H9 (cell line): Measurements from ENCODE around the gene GAB3. TPM values are rescaled to one million over a fixed set of nuclear protein-coding genes. Genes with fewer than 3 reads are reported as not detected.

Experiments used
- DNase-seq: peaks from one replicate; pipeline ENCODE4 v3.0.0-alpha.2; 2017
- H2AFZ ChIP-seq: one replicate; pipeline ENCODE4 v1.6.1; 2013; ENCODE audit warnings: mild to moderate bottlenecking, low read length, control low read depth, moderate library complexity
- H2AK5ac ChIP-seq: 2 replicates; pipeline ENCODE4 v1.6.1; 2013; ENCODE audit warnings: low read length, control low read depth, mixed read lengths; ENCODE audit not compliant: insufficient read length
- H2BK120ac ChIP-seq: one replicate; pipeline ENCODE4 v1.6.1; 2013; ENCODE audit warnings: low read depth, mild to moderate bottlenecking, low read length, control low read depth, inconsistent platforms; ENCODE audit not compliant: poor library complexity, severe bottlenecking
- H2BK12ac ChIP-seq: 2 replicates; pipeline ENCODE4 v1.6.1; 2013; ENCODE audit warnings: low read length, control low read depth, mixed read lengths, low read depth; ENCODE audit not compliant: insufficient read length
- H2BK15ac ChIP-seq: 2 replicates; pipeline ENCODE4 v1.6.1; 2013; ENCODE audit warnings: low read depth, low read length, control low read depth
- H2BK20ac ChIP-seq: one replicate; pipeline ENCODE4 v1.6.1; 2013; ENCODE audit warnings: low read depth, mild to moderate bottlenecking, low read length, control low read depth, inconsistent platforms; ENCODE audit not compliant: poor library complexity, severe bottlenecking
- H2BK5ac ChIP-seq: 2 replicates; pipeline ENCODE4 v1.6.1; 2013; ENCODE audit warnings: low read length, control low read depth, mixed read lengths; ENCODE audit not compliant: insufficient read length
- H3K14ac ChIP-seq: 2 replicates; pipeline ENCODE4 v1.6.1; 2013; ENCODE audit warnings: low read length, control low read depth; ENCODE audit not compliant: insufficient read depth
- H3K18ac ChIP-seq: 2 replicates; pipeline ENCODE4 v1.6.1; 2013; ENCODE audit warnings: low read depth, mild to moderate bottlenecking, mixed read lengths, low read length, control low read depth; ENCODE audit not compliant: insufficient read length
- H3K23ac ChIP-seq: 2 replicates; pipeline ENCODE4 v1.6.1; 2013; ENCODE audit warnings: low read length, control low read depth, mixed read lengths, low read depth; ENCODE audit not compliant: insufficient read length
- H3K23me2 ChIP-seq: 2 replicates; pipeline ENCODE4 v1.6.1; 2013; ENCODE audit warnings: low read depth, mild to moderate bottlenecking, mixed read lengths, low read length, control low read depth; ENCODE audit not compliant: insufficient read length, poor library complexity, severe bottlenecking
- H3K27ac ChIP-seq: 2 replicates; pipeline ENCODE4 v1.5.1; 2013; ENCODE audit warnings: low read length, control low read depth, mixed read lengths, low read depth; ENCODE audit not compliant: insufficient read length
- H3K27me3 ChIP-seq: 2 replicates; pipeline ENCODE4 v1.6.1; 2013; ENCODE audit warnings: low read length, control low read depth, inconsistent platforms; ENCODE audit not compliant: insufficient read depth
- H3K4ac ChIP-seq: 2 replicates; pipeline ENCODE4 v1.6.1; 2013; ENCODE audit warnings: low read depth, mild to moderate bottlenecking, control low read depth, inconsistent platforms, low read length, moderate library complexity
- H3K4me1 ChIP-seq: 2 replicates; pipeline ENCODE4 v1.6.1; 2013; ENCODE audit warnings: low read length, control low read depth, inconsistent platforms; ENCODE audit not compliant: insufficient read depth
- H3K4me2 ChIP-seq: 2 replicates; pipeline ENCODE4 v1.6.1; 2013; ENCODE audit warnings: low read length, control low read depth, mixed read lengths; ENCODE audit not compliant: insufficient read length, insufficient read depth
- H3K56ac ChIP-seq: 2 replicates; pipeline ENCODE4 v1.6.1; 2013; ENCODE audit warnings: low read depth, mild to moderate bottlenecking, mixed read lengths, low read length, control low read depth; ENCODE audit not compliant: insufficient read length
- H3K79me1 ChIP-seq: 2 replicates; pipeline ENCODE4 v1.6.1; 2013; ENCODE audit warnings: low read depth, mild to moderate bottlenecking, moderate library complexity, low read length, control low read depth, inconsistent platforms; ENCODE audit not compliant: insufficient read depth, poor library complexity, severe bottlenecking
- H3K79me2 ChIP-seq: 2 replicates; pipeline ENCODE4 v1.6.1; 2013; ENCODE audit warnings: low read length, control low read depth, inconsistent platforms; ENCODE audit not compliant: insufficient read depth
- H3K9ac ChIP-seq: 2 replicates; pipeline ENCODE4 v1.6.1; 2013; ENCODE audit warnings: low read length, control low read depth, mixed read lengths; ENCODE audit not compliant: insufficient read length; ENCODE audit errors: extremely low read depth
- H3K9me3 ChIP-seq: one replicate; pipeline ENCODE4 v1.6.1; 2013; ENCODE audit warnings: low read depth, low read length, inconsistent platforms; ENCODE audit not compliant: control insufficient read depth
- H3T11ph ChIP-seq: one replicate; pipeline ENCODE4 v1.6.1; 2013; ENCODE audit warnings: mild to moderate bottlenecking, low read length, control low read depth, inconsistent platforms
- H4K20me1 ChIP-seq: one replicate; pipeline ENCODE4 v1.6.1; 2013; ENCODE audit not compliant: control insufficient read depth, insufficient read length, insufficient read depth
- H4K5ac ChIP-seq: 2 replicates; pipeline ENCODE4 v1.6.1; 2013; ENCODE audit warnings: low read depth, mild to moderate bottlenecking, mixed read lengths, low read length, control low read depth; ENCODE audit not compliant: insufficient read length
- H4K8ac ChIP-seq: replicated peaks from 2 replicates; pipeline ENCODE4 v1.6.1; 2013; ENCODE audit warnings: low read length, control low read depth, mixed read lengths, low read depth; ENCODE audit not compliant: insufficient read length
- H4K91ac ChIP-seq: 2 replicates; pipeline ENCODE4 v1.6.1; 2013; ENCODE audit warnings: low read depth, mild to moderate bottlenecking, moderate library complexity, mixed read lengths, low read length, control low read depth; ENCODE audit not compliant: insufficient read length
- H3K27ac Mint-ChIP-seq, 3 experiments: 2 replicates in 2 of 3; 3 replicates in 1 of 3; pipeline ENCODE4 v1.8.0; 2020 to 2021; ENCODE audit warnings: mixed read lengths in 3 of 3, mild to moderate bottlenecking in 1 of 3, moderate library complexity in 1 of 3
- H3K27me3 Mint-ChIP-seq: 2 replicates; pipeline ENCODE4 v1.8.0; 2021; ENCODE audit warnings: low read depth, mild to moderate bottlenecking, moderate library complexity, mixed read lengths
- H3K36me3 Mint-ChIP-seq, 3 experiments: 2 replicates in 2 of 3; 3 replicates in 1 of 3; pipeline ENCODE4 v1.8.0; 2020 to 2021; ENCODE audit warnings: low read depth in 3 of 3, mixed read lengths in 3 of 3; ENCODE audit not compliant: insufficient read depth in 1 of 3
- H3K4me1 Mint-ChIP-seq, 2 experiments: 2 replicates each; pipeline ENCODE4 v1.8.0; 2020; ENCODE audit warnings: mixed read lengths in 2 of 2
- H3K4me3 Mint-ChIP-seq, 2 experiments: 2 replicates in 1 of 2; 3 replicates in 1 of 2; pipeline ENCODE4 v1.8.0; 2020 to 2021; ENCODE audit warnings: mild to moderate bottlenecking in 2 of 2, mixed read lengths in 2 of 2, moderate library complexity in 1 of 2
- H3K9me3 Mint-ChIP-seq, 2 experiments: 2 replicates in 1 of 2; 3 replicates in 1 of 2; pipeline ENCODE4 v1.8.0; 2020; ENCODE audit warnings: mild to moderate bottlenecking in 2 of 2, mixed read lengths in 2 of 2, moderate library complexity in 1 of 2
- WGBS: extraction: QIAGEN DNeasy Blood & Tissue Kit; methylation state at CpG from one replicate; pipeline ENCODE4 v1.1.7; 2013; ENCODE audit warnings: missing lambda C conversion rate, low lambda C conversion rate, mixed read lengths; ENCODE audit not compliant: insufficient read length; ENCODE audit errors: extremely low coverage; 5-methylcytosine and 5-hydroxymethylcytosine counted together
- total RNA-seq: library from RNA; stranded (reverse); gene quantifications from 2 replicates; pipeline ENCODE4 v1.2.1, GENCODE V29; 2021
- TF ChIP-seq, protein P1 (sequence below): fragments of 200-600 bp; sonication (generic); conservative IDR thresholded peaks from 3 replicates; pipeline ENCODE4 v1.8.0; 2021; ENCODE audit warnings: antibody characterized with exemption, mild to moderate bottlenecking

GAB3 gene
- total RNA-seq, 1 experiment from 2014 or later: 0.46 TPM

GRCh38 chrX:154735695-154736393, 15.0 kb downstream of the GAB3 start:
- no peaks in the 10 kb centered on the region; the same call in 1 of the 2 replicates for H3K27me3 ChIP-seq
- H3K23ac ChIP-seq: no peak overlapping the region
- no peak overlapping the region for H3K4ac ChIP-seq
- peaks cover 5 to 9% of the 10 kb centered on the region in 2 experiments; a peak in 2 of 4 replicates for H3K4me1 Mint-ChIP-seq
- H2BK120ac ChIP-seq: no peak overlapping the region
- peaks cover 2% of the 10 kb centered on the region; the same call in 1 of the 2 replicates for H3K4me1 ChIP-seq
- H3K9ac ChIP-seq: no peak overlapping the region
- peaks cover 53% of the 10 kb centered on the region for H3K9me3 ChIP-seq
- WGBS: no CpG with 5 or more reads among the region's 7 CpGs
- H3K79me1 ChIP-seq: no peaks in the 10 kb centered on the region
- no peak overlapping the region for H3K27ac ChIP-seq
- no peak overlapping the region for H3K18ac ChIP-seq
- no peaks in the 10 kb centered on the region for H3K23me2 ChIP-seq
- no peak overlapping the region for H3K14ac ChIP-seq
- no peak overlapping the region for H2BK15ac ChIP-seq
- no peak overlapping the region for H2BK12ac ChIP-seq
- no peak overlapping the region for H3K27ac Mint-ChIP-seq
- H4K5ac ChIP-seq: no peak overlapping the region
- no peak overlapping the region for H2AK5ac ChIP-seq
- H3K4me3 Mint-ChIP-seq: no peak overlapping the region
- H2BK5ac ChIP-seq: no peak overlapping the region
- no peak overlapping the region for H3T11ph ChIP-seq
- H3K36me3 Mint-ChIP-seq: no peaks in the 10 kb centered on the region; a peak in 2 of 7 replicates
- H3K4me2 ChIP-seq: no peak overlapping the region
- TF ChIP-seq, protein P1, sequence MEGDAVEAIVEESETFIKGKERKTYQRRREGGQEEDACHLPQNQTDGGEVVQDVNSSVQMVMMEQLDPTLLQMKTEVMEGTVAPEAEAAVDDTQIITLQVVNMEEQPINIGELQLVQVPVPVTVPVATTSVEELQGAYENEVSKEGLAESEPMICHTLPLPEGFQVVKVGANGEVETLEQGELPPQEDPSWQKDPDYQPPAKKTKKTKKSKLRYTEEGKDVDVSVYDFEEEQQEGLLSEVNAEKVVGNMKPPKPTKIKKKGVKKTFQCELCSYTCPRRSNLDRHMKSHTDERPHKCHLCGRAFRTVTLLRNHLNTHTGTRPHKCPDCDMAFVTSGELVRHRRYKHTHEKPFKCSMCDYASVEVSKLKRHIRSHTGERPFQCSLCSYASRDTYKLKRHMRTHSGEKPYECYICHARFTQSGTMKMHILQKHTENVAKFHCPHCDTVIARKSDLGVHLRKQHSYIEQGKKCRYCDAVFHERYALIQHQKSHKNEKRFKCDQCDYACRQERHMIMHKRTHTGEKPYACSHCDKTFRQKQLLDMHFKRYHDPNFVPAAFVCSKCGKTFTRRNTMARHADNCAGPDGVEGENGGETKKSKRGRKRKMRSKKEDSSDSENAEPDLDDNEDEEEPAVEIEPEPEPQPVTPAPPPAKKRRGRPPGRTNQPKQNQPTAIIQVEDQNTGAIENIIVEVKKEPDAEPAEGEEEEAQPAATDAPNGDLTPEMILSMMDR: no peak
- no peaks in the 10 kb centered on the region for H4K20me1 ChIP-seq
- no peak overlapping the region for H3K56ac ChIP-seq
- no peak for DNase-seq
- peaks cover 5% of the 10 kb centered on the region for H3K27me3 Mint-ChIP-seq
- no peak overlapping the region for H4K8ac ChIP-seq
- peaks cover 75 to 81% of the 10 kb centered on the region in 2 experiments for H3K9me3 Mint-ChIP-seq
- no peak overlapping the region for H2AFZ ChIP-seq
- H3K79me2 ChIP-seq: no peaks in the 10 kb centered on the region
- H2BK20ac ChIP-seq: no peak overlapping the region
- no peak overlapping the region for H4K91ac ChIP-seq
